Activated T-cell treated with anti-CD3 and anti-CD28 coated beads, Interleukin-2, amount 50 U/mL, for 4 hours (primary cell): ENCODE measurements around the gene CACNA1C. TPM values are rescaled to one million over a fixed set of nuclear protein-coding genes. Genes with fewer than 3 reads are reported as not detected.
A peak's percentile ranks its signal among the peaks of the same experiment; 100 is the strongest.
"Not testable (repeated sequence)": the region's sequence is repeated elsewhere in the genome, so short reads cannot be mapped to it uniquely, and the experiment has no call there.

ENCODE experiments used
- ATAC-seq, 2 donors: fragments of 200-7000 bp; cut with Tn5 transposase; one replicate each; pipeline ENCODE4 v1.10.0; 2021
- DNase-seq: peaks from one replicate; pipeline ENCODE4 v3.0.0-alpha.2; 2020
- H3K27me3 Mint-ChIP-seq: one replicate; pipeline ENCODE4 v1.8.0; 2021; ENCODE audit warnings: low read depth, mixed read lengths
- H3K36me3 Mint-ChIP-seq: one replicate; pipeline ENCODE4 v1.8.0; 2022; ENCODE audit warnings: mixed read lengths; ENCODE audit not compliant: insufficient read depth
- H3K4me1 Mint-ChIP-seq: one replicate; pipeline ENCODE4 v1.8.0; 2021; ENCODE audit warnings: low read depth, mixed read lengths
- H3K4me3 Mint-ChIP-seq: one replicate; pipeline ENCODE4 v1.8.0; 2021; ENCODE audit warnings: mild to moderate bottlenecking, moderate library complexity, mixed read lengths
- H3K9me3 Mint-ChIP-seq: one replicate; pipeline ENCODE4 v1.8.0; 2021; ENCODE audit warnings: mixed read lengths
- total RNA-seq, 3 donors: library from RNA; stranded (reverse); gene quantifications; one replicate each; pipeline ENCODE4 v1.2.1, GENCODE V29; 2021

The CACNA1C gene
- total RNA-seq, 3 donors from 2014 or later, result 0.03 to 0.08 (median 0.03) TPM

- Mint-ChIP-seq H3K4me3 (no peak overlapping the region), H3K27me3 (no peaks in the 10 kb centered on the region), H3K36me3 (no peaks in the 10 kb centered on the region), H3K9me3 (no peaks in the 10 kb centered on the region), H3K4me1 (peaks cover 2% of the 10 kb centered on the region)
- ATAC-seq (peak; percentile 37 to 46), DNase-seq (no peak)
These were observed 629.8 kb downstream of the CACNA1C start for GRCh38 chr12:2682296-2683251.

GRCh38 chr12:2683283-2684025 lies 630.7 kb downstream of the CACNA1C start:
- no peaks in the 10 kb centered on the region for H3K27me3 Mint-ChIP-seq
- H3K36me3 Mint-ChIP-seq, result no peaks in the 10 kb centered on the region
- ATAC-seq (peak; percentile 75 to 76), DNase-seq (no peak)
- no peak overlapping the region for H3K4me3 Mint-ChIP-seq
- H3K4me1 Mint-ChIP-seq, result peaks cover 2% of the 10 kb centered on the region
- H3K9me3 Mint-ChIP-seq, result no peaks in the 10 kb centered on the region

- not testable (repeated sequence) for H3K27me3 Mint-ChIP-seq, ATAC-seq, H3K36me3 Mint-ChIP-seq, DNase-seq, H3K9me3 Mint-ChIP-seq, H3K4me1 Mint-ChIP-seq, H3K4me3 Mint-ChIP-seq
These were observed 631.2 kb downstream of the CACNA1C start for GRCh38 chr12:2684026-2684325.

GRCh38 chr12:2685620-2686279 lies 633.0 kb downstream of the CACNA1C start:
- not testable (repeated sequence) for H3K27me3 Mint-ChIP-seq, H3K9me3 Mint-ChIP-seq, H3K36me3 Mint-ChIP-seq, ATAC-seq, DNase-seq, H3K4me3 Mint-ChIP-seq
- peaks cover 17% of the 10 kb centered on the region for H3K4me1 Mint-ChIP-seq

GRCh38 chr12:2686280-2686646 lies 633.5 kb downstream of the CACNA1C start:
- no peak for DNase-seq
- H3K4me3 Mint-ChIP-seq, result no peak overlapping the region
- no peaks in the 10 kb centered on the region for H3K36me3 Mint-ChIP-seq
- H3K27me3 Mint-ChIP-seq, result no peaks in the 10 kb centered on the region
- H3K9me3 Mint-ChIP-seq, result no peaks in the 10 kb centered on the region
- H3K4me1 Mint-ChIP-seq, result peaks cover 19% of the 10 kb centered on the region
- ATAC-seq, result no peak

GRCh38 chr12:2687058-2687457 lies 634.3 kb downstream of the CACNA1C start:
- Mint-ChIP-seq H3K4me1 (peaks cover 23% of the 10 kb centered on the region), H3K9me3 (no peaks in the 10 kb centered on the region), H3K36me3 (no peaks in the 10 kb centered on the region), H3K27me3 (no peaks in the 10 kb centered on the region), H3K4me3 (no peak overlapping the region)
- no peak for DNase-seq
- ATAC-seq, result no peak

GRCh38 chr12:2687726-2688125 lies 634.9 kb downstream of the CACNA1C start:
- ATAC-seq, result no peak
- no peak for DNase-seq
- peaks cover 27% of the 10 kb centered on the region for H3K4me1 Mint-ChIP-seq
- no peaks in the 10 kb centered on the region for H3K36me3 Mint-ChIP-seq
- H3K27me3 Mint-ChIP-seq, result no peaks in the 10 kb centered on the region
- no peak overlapping the region for H3K4me3 Mint-ChIP-seq
- H3K9me3 Mint-ChIP-seq, result no peaks in the 10 kb centered on the region

GRCh38 chr12:2688381-2688931 lies 635.7 kb downstream of the CACNA1C start:
- no peak for ATAC-seq
- peaks cover 32% of the 10 kb centered on the region for H3K4me1 Mint-ChIP-seq
- no peaks in the 10 kb centered on the region for H3K27me3 Mint-ChIP-seq
- DNase-seq, result no peak
- H3K9me3 Mint-ChIP-seq, result no peaks in the 10 kb centered on the region
- H3K4me3 Mint-ChIP-seq, result no peak overlapping the region
- no peaks in the 10 kb centered on the region for H3K36me3 Mint-ChIP-seq

- Mint-ChIP-seq H3K27me3 (no peaks in the 10 kb centered on the region), H3K4me1 (peaks cover 34% of the 10 kb centered on the region), H3K4me3 (peak overlapping the region; percentile 50), H3K9me3 (no peaks in the 10 kb centered on the region), H3K36me3 (no peaks in the 10 kb centered on the region)
- DNase-seq (no peak), ATAC-seq (no peak)
These were observed 636.6 kb downstream of the CACNA1C start for GRCh38 chr12:2689393-2689792.

- H3K4me3 Mint-ChIP-seq, result peak overlapping the region; percentile 50
- ATAC-seq, result no peak
- no peaks in the 10 kb centered on the region for H3K9me3 Mint-ChIP-seq
- peaks cover 34% of the 10 kb centered on the region for H3K4me1 Mint-ChIP-seq
- no peak for DNase-seq
- H3K27me3 Mint-ChIP-seq, result no peaks in the 10 kb centered on the region
- H3K36me3 Mint-ChIP-seq, result no peaks in the 10 kb centered on the region
These were observed 637.1 kb downstream of the CACNA1C start for GRCh38 chr12:2689879-2690278.

GRCh38 chr12:2690348-2691005 lies 637.7 kb downstream of the CACNA1C start:
- Mint-ChIP-seq H3K4me1 (peaks cover 34% of the 10 kb centered on the region), H3K9me3 (no peaks in the 10 kb centered on the region), H3K4me3 (peak overlapping the region; percentile 81), H3K27me3 (no peaks in the 10 kb centered on the region), H3K36me3 (no peaks in the 10 kb centered on the region)
- no peak for DNase-seq
- no peak for ATAC-seq

- Mint-ChIP-seq H3K4me3 (peak overlapping the region; percentile 81), H3K4me1 (peaks cover 34% of the 10 kb centered on the region), H3K36me3 (no peaks in the 10 kb centered on the region), H3K27me3 (peaks cover 2% of the 10 kb centered on the region), H3K9me3 (no peaks in the 10 kb centered on the region)
- peak; percentile 45 for DNase-seq
- peak; percentile 66 to 67 for ATAC-seq
These were observed 638.2 kb downstream of the CACNA1C start for GRCh38 chr12:2691006-2691344.

GRCh38 chr12:2691345-2692071 lies 638.7 kb downstream of the CACNA1C start:
- H3K36me3 Mint-ChIP-seq, result no peaks in the 10 kb centered on the region
- DNase-seq (no peak), ATAC-seq (peak; percentile 88)
- no peaks in the 10 kb centered on the region for H3K9me3 Mint-ChIP-seq
- peak overlapping the region; percentile 88 for H3K4me3 Mint-ChIP-seq
- peaks cover 6% of the 10 kb centered on the region for H3K27me3 Mint-ChIP-seq
- peaks cover 34% of the 10 kb centered on the region for H3K4me1 Mint-ChIP-seq
